IPS-NIHi11 (cell line): ENCODE results near the gene GTSE1.

Experiments
- DNase-seq: peaks from one replicate; pipeline ENCODE4 v3.0.0; 2012; ENCODE audit warnings: mixed read lengths, low spot score

GTSE1 gene

GRCh38 chr22:46366801-46367706 is 70.4 kb downstream of the GTSE1 start:
- peak; percentile 37 for DNase-seq

DNA sequence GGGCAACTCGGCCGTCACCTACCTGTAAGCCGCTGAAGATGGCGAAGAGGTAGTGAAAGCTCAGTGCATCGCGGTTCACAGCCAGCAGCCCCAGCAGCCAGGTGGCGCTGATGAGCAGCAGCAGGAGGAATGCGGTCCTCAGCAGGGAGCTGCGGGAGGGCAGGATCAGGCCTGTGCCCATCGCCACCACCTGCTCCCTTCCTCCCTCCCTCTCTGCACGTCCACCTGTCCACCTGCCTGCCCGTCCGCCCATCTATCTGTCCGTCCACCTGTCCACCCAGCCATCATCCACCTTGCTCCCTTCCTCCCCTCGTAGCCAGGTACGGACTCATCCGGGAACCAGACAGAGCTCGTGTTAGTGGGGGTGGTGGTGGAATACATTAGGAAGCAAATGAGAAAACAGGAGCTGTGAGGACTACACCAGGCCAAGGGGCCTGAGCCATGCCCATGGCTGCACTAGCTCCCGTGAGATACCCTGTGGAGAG is 71.1 kb downstream of the GTSE1 start:
- peak; percentile 96 for DNase-seq

- peak; percentile 20 for DNase-seq
Measured at GRCh38 chr22:46368422-46368821, 71.8 kb downstream of the GTSE1 start.

DNA sequence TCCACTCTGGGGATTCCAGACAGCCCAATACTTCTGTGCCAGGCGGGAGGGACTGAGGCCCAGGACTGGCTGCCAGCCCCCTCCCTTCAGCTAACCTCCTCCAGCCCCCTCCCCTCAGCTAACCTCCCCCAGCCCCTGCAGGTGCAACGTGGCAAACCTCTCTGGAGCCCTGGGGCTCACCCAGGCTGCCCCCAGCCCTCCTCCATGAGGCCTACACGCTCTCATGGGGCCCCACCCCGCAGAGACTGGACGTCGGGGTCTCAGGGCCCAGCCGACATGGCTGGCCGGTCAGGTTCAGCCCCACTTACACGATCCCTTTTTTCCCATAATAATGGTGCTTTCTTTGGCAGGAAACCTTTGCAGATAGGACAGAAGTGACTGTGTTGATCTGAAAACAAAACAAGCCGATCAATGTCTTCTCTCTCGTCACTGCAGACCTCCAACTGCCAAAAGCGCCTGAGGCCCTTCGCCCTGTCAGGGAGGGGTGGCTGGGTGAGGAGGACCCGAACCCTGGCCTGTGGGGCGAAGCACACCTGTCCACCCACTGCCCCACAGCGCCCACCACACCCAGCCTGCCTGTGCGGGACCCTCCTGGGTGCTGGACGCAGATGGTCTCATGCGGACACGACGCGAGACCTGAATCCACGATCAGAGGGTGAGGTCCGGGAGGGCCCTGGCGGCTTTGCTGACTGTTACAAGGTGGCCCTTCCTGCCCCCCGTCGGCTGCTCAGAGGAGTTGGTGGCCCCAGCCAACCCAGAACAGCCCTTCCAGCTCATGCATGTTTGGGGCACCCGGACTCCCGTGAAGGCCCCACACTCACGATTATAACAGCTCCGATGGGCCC is 72.4 kb downstream of the GTSE1 start:
- DNase-seq, result no peak

DNA sequence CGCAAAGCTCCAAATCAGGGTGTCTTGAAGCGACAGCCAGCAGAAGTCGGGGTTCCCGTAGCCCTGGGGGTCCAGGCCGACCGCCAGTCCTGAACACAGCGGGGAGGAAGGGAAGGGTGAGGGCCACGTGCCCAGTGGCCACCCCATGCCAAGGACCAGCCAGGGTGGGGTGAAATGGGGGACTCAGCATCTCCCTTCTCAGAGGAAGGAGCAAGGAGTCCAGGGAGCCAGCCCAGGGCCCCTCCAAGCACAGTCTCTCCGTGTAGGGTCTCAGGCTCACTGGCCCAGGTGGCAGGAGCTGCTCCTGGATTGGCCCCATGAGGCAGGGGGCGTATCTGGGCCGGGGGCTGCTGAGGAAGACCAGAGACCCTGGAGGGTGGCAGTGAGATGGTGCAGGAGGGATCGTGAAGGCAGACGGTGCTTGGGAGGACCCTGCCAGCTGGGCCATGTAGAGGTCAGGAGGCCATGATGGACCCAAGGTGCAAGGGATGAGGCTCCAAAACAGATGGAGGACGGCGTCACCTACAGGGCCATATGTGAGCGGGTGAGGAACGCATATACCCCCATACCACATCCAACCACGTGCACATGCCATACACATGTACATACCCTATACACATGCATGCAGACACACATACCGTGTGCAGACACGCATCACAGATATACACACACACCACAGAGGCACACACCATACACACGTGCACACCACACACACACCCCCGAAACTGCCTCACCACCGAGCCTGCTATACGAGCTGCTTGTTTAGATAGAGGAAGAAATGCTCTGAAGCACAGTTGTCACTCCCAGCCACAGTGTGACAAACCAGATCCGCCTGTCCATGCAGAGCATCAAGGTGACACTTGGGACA is 73.3 kb downstream of the GTSE1 start:
- no peak for DNase-seq

DNA sequence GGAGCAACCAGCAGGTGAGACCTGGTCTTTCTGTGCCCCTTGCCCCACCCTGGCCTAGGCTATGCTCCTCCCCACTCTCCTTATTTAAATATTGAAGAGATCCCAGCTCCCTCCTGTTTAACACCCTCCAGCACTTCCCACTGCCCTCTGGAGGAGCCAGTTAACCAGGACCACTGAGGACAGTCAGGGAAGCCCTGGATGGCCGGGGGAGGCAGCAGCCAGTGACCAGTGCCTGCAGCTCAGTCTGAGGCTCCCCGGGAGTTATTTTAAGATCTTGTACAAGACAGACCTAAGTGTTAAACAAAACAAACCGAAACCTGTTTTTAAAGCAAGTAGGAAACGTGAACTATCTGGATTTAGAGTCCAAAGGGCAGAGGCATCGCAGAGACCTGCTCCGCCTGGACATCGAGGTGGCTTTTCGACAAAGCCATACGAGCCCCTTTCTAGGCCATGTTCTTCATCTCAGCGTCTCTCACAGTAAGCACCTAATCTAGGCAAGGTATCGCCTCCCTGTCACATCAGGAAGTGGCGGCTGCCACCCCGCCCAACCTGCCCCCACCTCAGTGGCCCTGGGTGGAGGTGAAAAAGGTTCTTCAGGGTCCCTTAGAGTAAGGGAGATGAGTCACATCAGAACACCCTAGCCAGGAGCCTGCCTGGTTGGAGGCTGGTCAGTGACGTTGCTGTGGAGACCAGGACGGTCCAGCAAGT is 74.1 kb downstream of the GTSE1 start:
- DNase-seq, result no peak

GRCh38 chr22:46371623-46372226 is 75.1 kb downstream of the GTSE1 start:
- DNase-seq, result no peak

GRCh38 chr22:46372686-46373085 is 76.0 kb downstream of the GTSE1 start:
- no peak for DNase-seq

DNA sequence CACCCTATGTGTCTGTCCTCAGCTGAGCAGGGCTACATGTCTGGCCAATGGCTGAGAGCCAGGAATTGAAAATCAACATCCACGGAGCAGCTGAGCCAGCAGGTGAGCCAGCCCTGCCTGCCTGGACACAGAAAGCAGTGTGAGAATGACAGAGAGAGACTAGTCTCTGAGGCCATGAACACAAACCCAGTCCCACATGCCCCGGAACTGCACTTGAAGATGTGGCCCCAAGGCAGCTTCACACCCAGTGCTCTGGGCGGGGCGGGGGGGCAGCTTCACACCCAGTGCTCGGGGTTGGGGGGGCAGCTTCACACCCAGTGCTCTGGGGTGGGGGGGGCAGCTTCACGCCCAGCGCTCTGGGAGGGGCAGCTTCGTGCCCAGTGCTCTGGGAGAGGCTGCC is 76.5 kb downstream of the GTSE1 start:
- no peak for DNase-seq

DNA sequence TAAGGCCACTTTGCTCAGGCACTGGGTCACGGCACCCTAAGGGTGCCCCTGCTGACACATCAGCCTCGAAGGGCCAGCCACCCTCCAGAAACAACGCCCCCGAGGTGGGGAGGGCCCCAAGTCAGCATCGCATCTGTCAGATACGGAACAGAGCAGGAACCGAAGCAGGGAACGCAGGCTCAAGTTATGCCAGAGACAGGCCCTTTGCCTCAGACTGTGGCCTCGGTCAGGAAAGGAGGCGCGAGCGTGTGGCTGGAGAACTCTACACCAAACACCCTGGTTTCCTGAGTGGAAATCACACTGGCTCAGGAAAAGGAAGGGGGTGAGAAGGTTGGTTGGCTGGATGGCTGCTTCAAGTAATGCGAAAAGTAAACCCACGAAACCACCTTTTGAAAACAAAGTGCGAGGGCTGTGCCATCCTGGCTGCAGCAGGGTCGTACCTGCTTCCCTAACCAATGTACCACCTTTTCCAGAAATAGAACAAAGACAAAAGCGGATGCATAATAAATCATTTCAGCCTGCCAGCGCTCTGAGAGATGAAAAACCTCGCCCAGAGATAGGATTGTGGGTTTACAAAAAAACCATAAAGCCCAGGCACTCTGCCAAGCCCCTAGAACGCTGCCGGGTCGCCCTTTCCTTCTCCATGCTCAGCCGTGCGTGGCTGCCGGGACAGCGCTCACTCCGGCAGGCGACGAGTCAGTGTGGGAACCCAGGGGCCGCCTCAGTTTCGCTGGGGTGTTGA is 77.4 kb downstream of the GTSE1 start:
- DNase-seq, result no peak

GRCh38 chr22:46374663-46375474 is 78.2 kb downstream of the GTSE1 start:
- no peak for DNase-seq

- no peak for DNase-seq
Measured at GRCh38 chr22:46376111-46376510, 79.4 kb downstream of the GTSE1 start.

DNA sequence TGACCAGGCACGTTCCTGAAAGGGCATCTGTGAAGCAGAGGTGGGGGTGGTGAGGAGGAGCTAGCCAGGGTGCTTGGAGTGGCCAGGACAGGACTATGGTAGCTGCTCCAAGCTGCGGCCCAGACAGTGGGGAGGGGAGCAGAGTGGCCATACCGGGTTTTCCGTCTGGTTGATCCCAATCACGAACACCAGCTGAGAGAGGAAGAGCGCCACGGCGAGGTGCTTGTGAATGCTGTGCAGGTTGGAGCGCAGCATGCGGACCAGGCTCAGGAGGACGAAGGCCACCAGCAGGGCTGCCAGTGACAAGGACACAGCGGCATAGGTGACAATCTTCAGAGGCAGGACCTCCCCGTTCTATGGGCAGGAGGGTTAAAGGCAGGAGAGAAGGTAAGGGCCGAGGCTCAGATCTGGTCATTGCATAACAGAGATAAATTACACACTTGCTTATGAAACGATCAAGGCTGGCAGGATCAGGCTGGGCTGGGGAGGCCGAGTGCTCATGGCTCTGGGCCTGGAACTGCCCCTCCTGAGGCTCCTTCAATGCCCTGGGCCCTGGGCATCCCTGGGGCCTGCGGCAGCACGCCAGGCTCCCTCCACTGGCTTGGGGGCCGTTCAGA is 80.3 kb downstream of the GTSE1 start:
- no peak for DNase-seq

GRCh38 chr22:46377525-46378425 is 81.1 kb downstream of the GTSE1 start:
- DNase-seq, result peak; percentile 84

DNA sequence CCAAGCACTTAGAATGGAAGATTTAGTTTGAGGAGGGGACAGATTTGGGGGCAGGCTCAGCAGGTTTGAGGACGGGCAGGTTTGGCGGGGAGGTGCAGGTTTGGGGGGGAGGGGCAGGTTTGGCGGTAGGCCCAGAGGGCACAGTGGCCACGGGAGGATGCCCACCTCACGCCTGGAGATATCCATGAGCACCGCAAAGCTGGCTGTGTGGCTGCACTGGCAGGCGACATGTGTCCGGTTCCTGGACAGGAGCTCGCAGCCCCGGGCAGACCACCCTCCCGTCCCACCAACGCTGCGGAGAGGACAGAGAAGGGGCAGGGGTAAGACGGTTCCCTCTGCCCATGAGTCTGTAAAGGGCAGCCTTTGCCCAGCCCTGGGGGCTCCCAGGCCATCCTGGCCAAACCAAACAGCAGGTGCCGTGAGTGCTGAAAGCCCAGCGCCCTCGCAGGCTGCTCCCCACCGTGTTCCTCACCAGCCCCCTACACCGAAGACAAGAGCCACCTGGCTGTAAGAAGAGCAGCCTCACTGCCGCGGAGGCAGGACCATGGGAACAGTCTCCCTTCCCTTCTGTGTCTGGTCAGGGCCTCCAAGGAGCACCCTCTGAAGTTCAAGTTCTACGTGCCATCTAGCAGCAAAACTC is 81.9 kb downstream of the GTSE1 start:
- DNase-seq, result no peak

GRCh38 chr22:46379066-46379930 is 82.6 kb downstream of the GTSE1 start:
- no peak for DNase-seq
